IMR-90 (cell line): ENCODE results near the gene NUB1. TPM values are rescaled to one million over a fixed set of nuclear protein-coding genes. Genes with fewer than 3 reads are reported as not detected.

Experiments used
- ATAC-seq: fragments of 200-7000 bp; cut with Tn5 transposase; 2 replicates; pipeline ENCODE4 v1.9.1; 2020; ENCODE audit warnings: low read depth, mild to moderate bottlenecking, moderate library complexity
- BruUV-seq: library from RNA; stranded (reverse); fragments of 400-500 nt; replicated peaks from 2 replicates; lab custom pipeline; 2021; lab: Mats Ljungman, UMichigan
- CTCF ChIA-PET: fragments of 300-600 bp; formaldehyde crosslinking; extraction: SDS; loops from one replicate; lab custom pipeline; 2021; ENCODE audit warnings: antibody characterized with exemption; lab: Yijun Ruan, JAX
- POLR2A ChIA-PET: fragments of 300-600 bp; sonication (Branson Sonifier 250); formaldehyde crosslinking; loops from one replicate; lab custom pipeline; 2022; ENCODE audit warnings: antibody characterized with exemption; ENCODE audit not compliant: unreplicated experiment; lab: Charles Lee
- DNase-seq: peaks from one replicate; pipeline ENCODE4 v3.0.0; 2013
- H2AFZ ChIP-seq: replicated peaks from 2 replicates; pipeline ENCODE3; 2013; ENCODE audit warnings: low read length, mild to moderate bottlenecking; ENCODE audit not compliant: poor library complexity
- H2AK5ac ChIP-seq: 2 replicates; pipeline ENCODE4 v1.6.1; 2013; ENCODE audit warnings: low read depth, low read length, inconsistent platforms
- H2AK9ac ChIP-seq: replicated peaks from 2 replicates; pipeline ENCODE3; 2013; ENCODE audit warnings: mild to moderate bottlenecking, low read depth, low read length, moderate library complexity; ENCODE audit not compliant: poor library complexity
- H2BK120ac ChIP-seq: 2 replicates; pipeline ENCODE4 v1.6.1; 2013; ENCODE audit warnings: low read depth, low read length, inconsistent platforms
- H2BK15ac ChIP-seq: 3 replicates; pipeline ENCODE4 v1.6.1; 2013; ENCODE audit warnings: low read depth, low read length, inconsistent platforms
- H2BK20ac ChIP-seq: 2 replicates; pipeline ENCODE4 v1.6.1; 2013; ENCODE audit warnings: low read depth, mild to moderate bottlenecking, inconsistent platforms, low read length, moderate library complexity
- H2BK5ac ChIP-seq: 2 replicates; pipeline ENCODE4 v1.6.1; 2013; ENCODE audit warnings: mild to moderate bottlenecking, low read depth, low read length, inconsistent platforms; ENCODE audit not compliant: poor library complexity, severe bottlenecking
- H3K14ac ChIP-seq: replicated peaks from 2 replicates; pipeline ENCODE4 v1.6.1; 2013; ENCODE audit warnings: low read depth, low read length, inconsistent platforms
- H3K18ac ChIP-seq: 2 replicates; pipeline ENCODE4 v1.6.1; 2013; ENCODE audit warnings: low read depth, low read length, control low read depth
- H3K23ac ChIP-seq: 2 replicates; pipeline ENCODE4 v1.6.1; 2013; ENCODE audit warnings: low read depth, low read length, inconsistent platforms
- H3K27ac ChIP-seq: 2 replicates; pipeline ENCODE4 v1.5.1; 2013; ENCODE audit warnings: mild to moderate bottlenecking, control low read depth, low read length; ENCODE audit not compliant: insufficient read depth
- H3K27me3 ChIP-seq: 2 replicates; pipeline ENCODE4 v1.6.1; 2013; ENCODE audit warnings: low read length; ENCODE audit not compliant: control insufficient read depth, insufficient read depth
- H3K36me3 ChIP-seq: 2 replicates; pipeline ENCODE4 v1.6.1; 2013; ENCODE audit warnings: low read length, mixed read lengths; ENCODE audit not compliant: control insufficient read depth, insufficient read depth
- H3K4ac ChIP-seq: 2 replicates; pipeline ENCODE4 v1.6.1; 2013; ENCODE audit warnings: low read depth, low read length, inconsistent platforms
- H3K4me1 ChIP-seq: 2 replicates; pipeline ENCODE4 v1.6.1; 2013; ENCODE audit warnings: low read length, mixed read lengths; ENCODE audit not compliant: control insufficient read depth, insufficient read depth
- H3K4me2 ChIP-seq: 2 replicates; pipeline ENCODE4 v1.6.1; 2013; ENCODE audit warnings: low read depth, mild to moderate bottlenecking, control low read depth, low read length, moderate library complexity
- H3K4me3 ChIP-seq: 2 replicates; pipeline ENCODE4 v1.5.1; 2013; ENCODE audit warnings: low read depth, mild to moderate bottlenecking, control low read depth, low read length, moderate library complexity; ENCODE audit not compliant: insufficient read depth
- H3K56ac ChIP-seq: 2 replicates; pipeline ENCODE4 v1.6.1; 2013; ENCODE audit warnings: low read length, inconsistent platforms; ENCODE audit not compliant: insufficient read depth; ENCODE audit errors: extremely low read depth
- H3K79me1 ChIP-seq, 2 experiments: 2 replicates each; pipeline ENCODE4 v1.6.1; 2013; ENCODE audit warnings: low read length in 2 of 2, inconsistent platforms in 1 of 2, low read depth in 1 of 2
- H3K9ac ChIP-seq: 2 replicates; pipeline ENCODE4 v1.6.1; 2013; ENCODE audit warnings: low read depth, low read length, control low read depth
- H3K9me1 ChIP-seq: 2 replicates; pipeline ENCODE4 v1.6.1; 2013; ENCODE audit warnings: low read length, inconsistent platforms; ENCODE audit not compliant: insufficient read depth
- H3K9me3 ChIP-seq: 2 replicates; pipeline ENCODE4 v1.6.1; 2013; ENCODE audit warnings: low read length; ENCODE audit not compliant: control insufficient read depth, insufficient read depth
- H4K20me1 ChIP-seq: 2 replicates; pipeline ENCODE4 v1.6.1; 2013; ENCODE audit warnings: low read length, inconsistent platforms; ENCODE audit not compliant: insufficient read depth
- H4K5ac ChIP-seq: 2 replicates; pipeline ENCODE4 v1.6.1; 2013; ENCODE audit warnings: mild to moderate bottlenecking, low read depth, low read length, control low read depth
- H4K8ac ChIP-seq, 2 experiments: 2 replicates each; pipeline ENCODE4 v1.6.1; 2013; ENCODE audit warnings: low read depth in 2 of 2, low read length in 2 of 2, control low read depth in 1 of 2, inconsistent platforms in 1 of 2
- H4K91ac ChIP-seq: 2 replicates; pipeline ENCODE4 v1.6.1; 2013; ENCODE audit warnings: low read depth, low read length, inconsistent platforms; ENCODE audit not compliant: insufficient read depth
- BHLHE40 ChIP-seq: fragments of 150-350 bp; IDR thresholded peaks from 2 replicates; pipeline ENCODE4 v1.6.1; 2016; ENCODE audit warnings: mild to moderate bottlenecking, low read depth, low read length
- CEBPB ChIP-seq: IDR thresholded peaks from 2 replicates; pipeline ENCODE4 v1.6.1; 2012; ENCODE audit warnings: low read depth, low read length, improper control_type of control experiment
- CHD1 ChIP-seq: IDR thresholded peaks from 2 replicates; pipeline ENCODE4 v1.6.1; 2012; ENCODE audit warnings: low read depth, low read length, improper control_type of control experiment
- CTCF ChIP-seq: conservative IDR thresholded peaks from 2 replicates; pipeline ENCODE4 v1.5.1; 2012; ENCODE audit warnings: mild to moderate bottlenecking, low read depth, low read length, improper control_type of control experiment
- ELK1 ChIP-seq: fragments of 150-350 bp; IDR thresholded peaks from 2 replicates; pipeline ENCODE4 v1.6.1; 2016; ENCODE audit warnings: low read depth, mild to moderate bottlenecking, low read length, moderate library complexity, borderline replicate concordance
- FOS ChIP-seq: fragments of 150-350 bp; IDR thresholded peaks from 2 replicates; pipeline ENCODE4 v1.6.1; 2016; ENCODE audit warnings: low read depth, low read length
- MAFK ChIP-seq: IDR thresholded peaks from 2 replicates; pipeline ENCODE4 v1.6.1; 2012; ENCODE audit warnings: low read depth, low read length, improper control_type of control experiment
- MAZ ChIP-seq: IDR thresholded peaks from 2 replicates; pipeline ENCODE4 v1.6.1; 2012; ENCODE audit warnings: low read depth, mild to moderate bottlenecking, low read length, improper control_type of control experiment, moderate library complexity, borderline replicate concordance
- MXI1 ChIP-seq: IDR thresholded peaks from 2 replicates; pipeline ENCODE4 v1.6.1; 2012; ENCODE audit warnings: low read depth, mild to moderate bottlenecking, low read length, moderate library complexity, borderline replicate concordance
- NFE2L2 ChIP-seq: fragments of 150-350 bp; IDR thresholded peaks from 2 replicates; pipeline ENCODE4 v1.6.1; 2016; ENCODE audit warnings: low read depth, mild to moderate bottlenecking, low read length
- POLR2A ChIP-seq: IDR thresholded peaks from 2 replicates; pipeline ENCODE4 v1.6.1; 2012; ENCODE audit warnings: mild to moderate bottlenecking, low read depth, low read length
- RAD21 ChIP-seq: IDR thresholded peaks from 2 replicates; pipeline ENCODE4 v1.6.1; 2012; ENCODE audit warnings: low read length, improper control_type of control experiment
- RCOR1 ChIP-seq: IDR thresholded peaks from 2 replicates; pipeline ENCODE4 v1.6.1; 2012; ENCODE audit warnings: mild to moderate bottlenecking, low read length, improper control_type of control experiment; ENCODE audit not compliant: insufficient replicate concordance
- RFX5 ChIP-seq: IDR thresholded peaks from 2 replicates; pipeline ENCODE4 v1.8.0; 2012; ENCODE audit warnings: low read depth, mild to moderate bottlenecking, low read length, moderate library complexity
- SMC3 ChIP-seq: fragments of 150-350 bp; IDR thresholded peaks from 2 replicates; pipeline ENCODE4 v1.6.1; 2016; ENCODE audit warnings: low read depth, mild to moderate bottlenecking, antibody characterized with exemption, low read length, moderate library complexity
- USF2 ChIP-seq: fragments of 150-350 bp; IDR thresholded peaks from 2 replicates; pipeline ENCODE4 v1.6.1; 2017; ENCODE audit warnings: mild to moderate bottlenecking, antibody characterized with exemption, low read length, low read depth
- WGBS, 2 experiments: methylation state at CpG; one replicate each; pipeline versions ENCODE4 v1.1.5 to v1.1.7; 2013; ENCODE audit warnings: missing lambda C conversion rate in 2 of 2; ENCODE audit not compliant: insufficient read length in 1 of 2; ENCODE audit errors: extremely low coverage in 2 of 2; 5-methylcytosine and 5-hydroxymethylcytosine counted together
- dilution Hi-C: fragments of 300-500 bp; cut with HindIII; formaldehyde crosslinking; loops from one replicate; pipeline ENCODE4 v1.14.3; 2018; ENCODE audit warnings: low sequenced_read_pairs; ENCODE audit not compliant: unreplicated experiment
- in situ Hi-C: fragments of 300-500 bp; cut with MboI; formaldehyde crosslinking; loops from 3 replicates; pipeline ENCODE4 v1.14.3; 2019; ENCODE audit warnings: low sequenced_read_pairs, inconsistent platforms, mixed read lengths
- intact Hi-C: fragments of 100-400 bp; cut with micrococcal nuclease; formaldehyde crosslinking; loops from 2 replicates; pipeline ENCODE4 v1.10.0; 2022
- polyA plus RNA-seq, 3 experiments: library from polyadenylated mRNA; depleted of rRNA; stranded (reverse); fragments of >200 nt; gene quantifications; 2 replicates each; pipeline ENCODE4 v1.2.3, GENCODE V29; 2012; ENCODE audit warnings: low replicate concordance in 1 of 3
- total RNA-seq: library from RNA; depleted of rRNA; stranded (reverse); fragments of >200 nt; gene quantifications from 2 replicates; pipeline ENCODE4 v1.2.3, GENCODE V29; 2012

Gene NUB1
- total and polyA plus RNA-seq, 2 of the 4 experiments (the other 2 are of a cell fraction), result 20.1 to 29.7 TPM

GRCh38 chr7:151375530-151376217 lies 34.1 kb downstream of the NUB1 start:
- Histone ChIP-seq H3K4me2 (no peak overlapping the region), H2BK20ac (no peak overlapping the region), H3K27me3 (no peaks in the 10 kb centered on the region), H2AFZ (no peak overlapping the region), H3K18ac (no peak overlapping the region), H2BK120ac (no peak overlapping the region), H4K20me1 (no peaks in the 10 kb centered on the region), H4K8ac (no peak overlapping the region), H2AK5ac (no peak overlapping the region), H3K56ac (no peak overlapping the region), H3K14ac (no peak overlapping the region), H2BK15ac (no peak overlapping the region), H3K4me1 (no peaks in the 10 kb centered on the region), H3K23ac (no peak overlapping the region), H4K91ac (no peak overlapping the region), H3K4me3 (no peak overlapping the region), H3K27ac (no peak overlapping the region), H2BK5ac (no peak overlapping the region), H2AK9ac (no peak overlapping the region), H3K9me1 (no peaks in the 10 kb centered on the region), H3K9me3 (no peaks in the 10 kb centered on the region), H3K4ac (no peak overlapping the region), H3K79me1 (no peaks in the 10 kb centered on the region), H3K9ac (no peak overlapping the region), H4K5ac (no peak overlapping the region), H3K36me3 (peaks cover 45% of the 10 kb centered on the region)
- ChIA-PET POLR2A (no interaction called here), CTCF (no interaction called here)
- dilution Hi-C loops (no loop called here), intact Hi-C loops (no loop called here), in situ Hi-C loops (no loop called here)
- WGBS, 2 experiments, result 94% methylated on average over 3 of the region's 10 CpGs; no CpG with 5 or more reads in 1 of the 2 experiments
- no TSS peak for BruUV-seq
- DNase-seq, result no peak
- no peak for ATAC-seq
- no peak for TF ChIP-seq USF2
- TF ChIP-seq POLR2A, result no peak
- TF ChIP-seq SMC3, result no peak
- no peak for TF ChIP-seq MAFK
- no peak for TF ChIP-seq NFE2L2
- TF ChIP-seq ELK1, result no peak
- TF ChIP-seq RCOR1, result no peak
- TF ChIP-seq CHD1, result no peak
- TF ChIP-seq FOS, result no peak
- no peak for TF ChIP-seq MXI1
- no peak for TF ChIP-seq CEBPB
- TF ChIP-seq RAD21, result no peak
- no peak for TF ChIP-seq BHLHE40
- no peak for TF ChIP-seq MAZ
- TF ChIP-seq CTCF, result no peak
- no peak for TF ChIP-seq RFX5
